ENCODE results near the gene SUSD1. TPM values are rescaled to one million over a fixed set of nuclear protein-coding genes. Genes with fewer than 3 reads are reported as not detected.

The SUSD1 gene
- total RNA-seq, 1 donor from 2014 or later: 33.8 TPM

GRCh38 chr9:112162621-112163413 is 12.3 kb downstream of the SUSD1 start:
- no peak for DNase-seq (ENCODE audit: low read depth)
- H3K27me3 ChIP-seq (ENCODE audit: control insufficient read depth, insufficient read depth, low read length): no peaks in the 10 kb centered on the region
- TF ChIP-seq CTCF (IDR thresholded peaks at IDR 0.05; ENCODE audit: insufficient read depth, low read length, poor library complexity, severe bottlenecking): no peak

GRCh38 chr9:112159781-112160180 is 15.3 kb downstream of the SUSD1 start:
- H3K4me3 ChIP-seq (ENCODE audit: low read depth, low read length): no peak overlapping the region
- H3K36me3 ChIP-seq (ENCODE audit: control insufficient read depth, insufficient read depth, low read length): no peaks in the 10 kb centered on the region
- DNase-seq (ENCODE audit: low read depth): no peak
- TF ChIP-seq CTCF (IDR thresholded peaks at IDR 0.05; ENCODE audit: insufficient read depth, low read length, poor library complexity, severe bottlenecking): no peak
- H3K27me3 ChIP-seq (ENCODE audit: control insufficient read depth, insufficient read depth, low read length): no peaks in the 10 kb centered on the region

More at GRCh38 chr9:112162621-112163413, 12.3 kb downstream of the SUSD1 start:
- H3K4me3 ChIP-seq (ENCODE audit: low read depth, low read length): no peak overlapping the region
- no peaks in the 10 kb centered on the region for H3K36me3 ChIP-seq (ENCODE audit: control insufficient read depth, insufficient read depth, low read length)

- H3K4me3 ChIP-seq (ENCODE audit: low read depth, low read length): no peak overlapping the region
- H3K36me3 ChIP-seq (ENCODE audit: control insufficient read depth, insufficient read depth, low read length): no peaks in the 10 kb centered on the region
- no peak for TF ChIP-seq CTCF (IDR thresholded peaks at IDR 0.05; ENCODE audit: insufficient read depth, low read length, poor library complexity, severe bottlenecking)
- no peaks in the 10 kb centered on the region for H3K27me3 ChIP-seq (ENCODE audit: control insufficient read depth, insufficient read depth, low read length)
- no peak for DNase-seq (ENCODE audit: low read depth)
These were observed 16.3 kb downstream of the SUSD1 start for GRCh38 chr9:112158656-112159367.

GRCh38 chr9:112157961-112158360 is 17.1 kb downstream of the SUSD1 start:
- TF ChIP-seq CTCF (IDR thresholded peaks at IDR 0.05; ENCODE audit: insufficient read depth, low read length, poor library complexity, severe bottlenecking): no peak
- Histone ChIP-seq H3K27me3 (ENCODE audit: control insufficient read depth, insufficient read depth, low read length) (no peaks in the 10 kb centered on the region), H3K4me3 (ENCODE audit: low read depth, low read length) (no peak overlapping the region), H3K36me3 (ENCODE audit: control insufficient read depth, insufficient read depth, low read length) (no peaks in the 10 kb centered on the region)
- no peak for DNase-seq (ENCODE audit: low read depth)

GRCh38 chr9:112157087-112157486 is 18.0 kb downstream of the SUSD1 start:
- TF ChIP-seq CTCF (IDR thresholded peaks at IDR 0.05; ENCODE audit: insufficient read depth, low read length, poor library complexity, severe bottlenecking): no peak
- H3K27me3 ChIP-seq (ENCODE audit: control insufficient read depth, insufficient read depth, low read length): no peaks in the 10 kb centered on the region
- no peak overlapping the region for H3K4me3 ChIP-seq (ENCODE audit: low read depth, low read length)
- no peak for DNase-seq (ENCODE audit: low read depth)
- no peaks in the 10 kb centered on the region for H3K36me3 ChIP-seq (ENCODE audit: control insufficient read depth, insufficient read depth, low read length)
